ENCODE results near the gene U2AF2.

- TF ChIP-seq POLR2A (IDR thresholded peaks at IDR 0.05; ENCODE audit: low read depth), result no peak
- TF ChIP-seq CTCF (IDR thresholded peaks at IDR 0.05), result no peak
Observed at GRCh38 chr19:55672418-55672817, 17.6 kb downstream of the U2AF2 start.
